ENCODE results near the gene CKS1B. TPM values are rescaled to one million over a fixed set of nuclear protein-coding genes. Genes with fewer than 3 reads are reported as not detected.

The CKS1B gene
- total and polyA plus RNA-seq, 4 donors: 32.4 to 57.9 (median 44.4) TPM

- TF ChIP-seq ZBTB33 (IDR thresholded peaks at IDR 0.05) (no peak), HNF4A (conservative IDR thresholded peaks at IDR 0.05) (no peak), MAX (IDR thresholded peaks at IDR 0.05) (no peak)
Measured at GRCh38 chr1:154938604-154939399, 35.7 kb upstream of the CKS1B start (continued).

GRCh38 chr1:154940213-154940560 lies 34.3 kb upstream of the CKS1B start:
- peaks cover 6 to 55% (median 35%) of the 10 kb centered on the region in 4 donors for H3K4me1 ChIP-seq (ENCODE audit: control insufficient read depth in 4 of 4, insufficient read depth in 4 of 4, low read length in 3 of 4)
- H3K4me3 ChIP-seq (ENCODE audit: low read depth in 1 of 3, low read length in 3 of 3): no peak overlapping the region
- TF ChIP-seq ATF3 (IDR thresholded peaks at IDR 0.05): no peak
- TF ChIP-seq RXRA (IDR thresholded peaks at IDR 0.05): no peak
- TF ChIP-seq HNF4A (conservative IDR thresholded peaks at IDR 0.05): no peak
- no peak for TF ChIP-seq NR2F2 (IDR thresholded peaks at IDR 0.05)
- no peak for TF ChIP-seq TAF1 (conservative IDR thresholded peaks at IDR 0.05)
- TF ChIP-seq ZBTB33 (IDR thresholded peaks at IDR 0.05): no peak
- no peak for TF ChIP-seq JUND (IDR thresholded peaks at IDR 0.05)
- TF ChIP-seq HNF4G (IDR thresholded peaks at IDR 0.05): no peak
- TF ChIP-seq CTCF (IDR thresholded peaks at IDR 0.05; ENCODE audit: low read depth, low read length, missing input control): no peak
- TF ChIP-seq YY1 (IDR thresholded peaks at IDR 0.05): no peak
- TF ChIP-seq EGR1 (IDR thresholded peaks at IDR 0.05; ENCODE audit: low read depth in 2 of 2): no peak
- TF ChIP-seq FOXA2 (IDR thresholded peaks at IDR 0.05): no peak
- TF ChIP-seq MAX (IDR thresholded peaks at IDR 0.05): no peak
- no peak for TF ChIP-seq SP1 (IDR thresholded peaks at IDR 0.05)
- no peak for TF ChIP-seq FOXA1 (IDR thresholded peaks at IDR 0.05)
- no peak for TF ChIP-seq GABPA (IDR thresholded peaks at IDR 0.05 in 1 of 2, conservative IDR thresholded peaks at IDR 0.05 in 1 of 2)
- H3K27ac ChIP-seq (ENCODE audit: low read depth in 1 of 2, low read length in 2 of 2): no peak overlapping the region
- WGBS: 97% methylated on average over 1 of the region's 1 CpG
- no peaks in the 10 kb centered on the region for H3K9me3 ChIP-seq (ENCODE audit: control insufficient read depth in 4 of 4, low read length in 3 of 4)
- no peaks in the 10 kb centered on the region for H3K36me3 ChIP-seq (ENCODE audit: control insufficient read depth in 4 of 4, insufficient read depth in 3 of 4, low read depth in 1 of 4, low read length in 3 of 4)
- no peak overlapping the region for H3K9ac ChIP-seq (ENCODE audit: low read depth in 1 of 2, low read length in 2 of 2)
- DNase-seq (ENCODE audit: low spot score): no peak
- no peaks in the 10 kb centered on the region for H3K27me3 ChIP-seq (ENCODE audit: control insufficient read depth in 4 of 4, insufficient read depth in 4 of 4, low read length in 3 of 4)
